Colonic mucosa (tissue), 4 donors: ENCODE results near the gene MEIS2. TPM values are rescaled to one million over a fixed set of nuclear protein-coding genes. Genes with fewer than 3 reads are reported as not detected.

ENCODE experiments used
- DNase-seq: peaks from one replicate; pipeline ENCODE4 v3.0.0-alpha.2; 2020
- H3K27ac ChIP-seq: fragments of 200-600 bp; one replicate; pipeline ENCODE4 v1.8.0; 2021
- H3K27me3 ChIP-seq: fragments of 200-600 bp; one replicate; pipeline ENCODE4 v1.8.0; 2021
- H3K36me3 ChIP-seq: fragments of 200-600 bp; one replicate; pipeline ENCODE4 v1.8.0; 2021
- H3K4me1 ChIP-seq: fragments of 200-600 bp; one replicate; pipeline ENCODE4 v1.8.0; 2021; ENCODE audit warnings: mild to moderate bottlenecking
- H3K4me3 ChIP-seq: fragments of 200-600 bp; one replicate; pipeline ENCODE4 v1.8.0; 2021
- H3K9ac ChIP-seq, 2 donors: one replicate each; pipeline ENCODE4 v1.7.0; 2013; ENCODE audit warnings: control low read depth in 2 of 2, low read depth in 2 of 2, low read length in 2 of 2
- H3K9me3 ChIP-seq: fragments of 200-600 bp; one replicate; pipeline ENCODE4 v1.8.0; 2021
- CTCF ChIP-seq: fragments of 200-600 bp; IDR thresholded peaks from one replicate; pipeline ENCODE4 v1.8.0; 2022; ENCODE audit warnings: antibody characterized with exemption, mild to moderate bottlenecking
- intact Hi-C: fragments of 100-400 bp; cut with DNase I; formaldehyde crosslinking; loops from one replicate; pipeline ENCODE4 v1.14.1; 2022
- total RNA-seq, 2 donors: library from RNA; stranded (reverse); fragmentation: NEBNext Ultra II Directional in 1 of 2; extraction: Animal tissue kit (Norgen Biotek cat#: 25700) in 1 of 2; gene quantifications; one replicate each; pipeline ENCODE4 v1.2.1, GENCODE V29; 2021
- donor health status: healthy.
- donor health status: DM: no; HTN: no; CAD: no.
- donor health status: DM: no; HTN: no; CAD: no.

The MEIS2 gene
- total RNA-seq, 2 donors from 2014 or later, result 1.7 to 7.6 TPM

DNA sequence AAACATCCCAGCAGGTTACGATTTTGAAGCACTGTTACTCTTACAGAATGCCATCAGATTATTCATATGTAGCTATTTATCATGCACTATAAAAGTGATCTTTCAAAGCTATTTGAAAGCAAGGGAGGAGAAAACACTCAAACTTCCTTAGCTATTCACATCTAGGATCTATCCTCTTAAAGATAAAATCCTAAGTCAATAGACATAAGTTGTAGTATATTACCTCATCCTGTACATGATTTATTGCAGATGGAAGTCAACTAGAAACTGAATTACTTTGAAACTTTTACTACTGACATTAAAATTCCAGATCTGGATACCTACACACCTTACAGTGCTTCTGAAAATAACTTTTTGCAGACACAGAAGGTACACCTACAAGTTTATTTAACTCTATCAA lies 197.2 kb downstream of the MEIS2 start:
- no peaks in the 10 kb centered on the region for H3K4me1 ChIP-seq
- no peak overlapping the region for H3K4me3 ChIP-seq
- H3K9ac ChIP-seq, result no peak overlapping the region
- DNase-seq, result no peak
- intact Hi-C loops, result no loop called here
- H3K9me3 ChIP-seq, result no peaks in the 10 kb centered on the region
- no peak overlapping the region for H3K27ac ChIP-seq
- no peak for TF ChIP-seq CTCF
- H3K27me3 ChIP-seq, result no peaks in the 10 kb centered on the region
- H3K36me3 ChIP-seq, result no peaks in the 10 kb centered on the region

DNA sequence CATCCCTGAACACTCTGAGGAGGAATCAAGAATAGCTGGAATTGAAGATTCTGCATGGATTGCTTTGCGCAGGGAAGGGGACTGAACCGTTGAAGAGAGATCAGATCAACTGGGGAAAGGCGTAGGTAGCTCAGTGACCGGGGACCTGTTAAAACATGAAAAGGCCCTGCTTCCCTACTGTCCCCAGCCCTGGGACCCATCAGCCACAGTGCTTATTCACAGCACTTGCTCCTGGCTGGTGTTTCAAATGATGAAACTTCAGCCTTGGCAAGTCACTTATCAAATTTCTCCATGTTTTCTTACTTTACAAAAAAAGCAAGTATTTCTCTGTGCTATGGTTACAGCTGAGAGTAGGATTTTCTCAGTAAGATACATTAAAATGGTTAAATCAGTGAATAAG lies 199.3 kb downstream of the MEIS2 start:
- no peaks in the 10 kb centered on the region for H3K4me1 ChIP-seq
- H3K9ac ChIP-seq, result no peak overlapping the region
- H3K27me3 ChIP-seq, result no peaks in the 10 kb centered on the region
- H3K4me3 ChIP-seq, result no peak overlapping the region
- no peak for TF ChIP-seq CTCF
- no peaks in the 10 kb centered on the region for H3K9me3 ChIP-seq
- DNase-seq, result no peak
- intact Hi-C loops, result no loop called here
- H3K27ac ChIP-seq, result no peak overlapping the region
- no peaks in the 10 kb centered on the region for H3K36me3 ChIP-seq

GRCh38 chr15:36899696-36900095 lies 200.7 kb downstream of the MEIS2 start:
- Histone ChIP-seq H3K9ac (no peak overlapping the region), H3K9me3 (no peaks in the 10 kb centered on the region), H3K27me3 (no peaks in the 10 kb centered on the region), H3K4me1 (no peaks in the 10 kb centered on the region), H3K27ac (no peak overlapping the region), H3K4me3 (no peak overlapping the region), H3K36me3 (no peaks in the 10 kb centered on the region)
- intact Hi-C loops, result no loop called here
- no peak for DNase-seq
- no peak for TF ChIP-seq CTCF

- H3K4me3 ChIP-seq, result no peak overlapping the region
Observed at GRCh38 chr15:36898536-36899126, 201.7 kb downstream of the MEIS2 start.

DNA sequence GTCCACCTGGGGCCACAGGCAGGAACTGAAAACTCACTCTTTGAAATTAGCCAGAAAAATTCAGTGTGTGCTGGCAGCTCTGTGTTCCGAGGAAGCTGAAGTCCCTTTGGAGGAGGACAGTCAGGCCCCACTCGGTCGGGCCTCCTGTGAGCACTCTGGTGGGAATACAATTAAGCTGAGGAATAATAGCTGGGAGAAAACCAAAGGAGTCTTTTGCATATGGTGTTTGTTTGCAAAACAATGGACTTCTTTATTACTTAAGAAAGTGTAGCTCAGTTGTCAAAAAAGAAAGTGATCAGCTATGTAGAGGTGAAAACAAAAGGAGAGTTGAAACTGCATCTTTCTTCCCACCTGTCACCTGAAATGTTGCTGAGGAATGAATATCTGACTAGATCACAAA lies 202.5 kb downstream of the MEIS2 start:
- no peaks in the 10 kb centered on the region for H3K36me3 ChIP-seq
- no peak overlapping the region for H3K9ac ChIP-seq
- H3K27me3 ChIP-seq, result no peaks in the 10 kb centered on the region
- no peak for TF ChIP-seq CTCF
- H3K27ac ChIP-seq, result no peak overlapping the region
- intact Hi-C loops, result no loop called here
- DNase-seq, result no peak
- H3K4me3 ChIP-seq, result no peak overlapping the region
- H3K4me1 ChIP-seq, result no peaks in the 10 kb centered on the region
- H3K9me3 ChIP-seq, result no peaks in the 10 kb centered on the region

More at GRCh38 chr15:36898536-36899126, 201.7 kb downstream of the MEIS2 start:
- H3K27ac ChIP-seq, result no peak overlapping the region
- TF ChIP-seq CTCF, result no peak
- no peaks in the 10 kb centered on the region for H3K4me1 ChIP-seq
- H3K9ac ChIP-seq, result no peak overlapping the region
- no peaks in the 10 kb centered on the region for H3K27me3 ChIP-seq
- DNase-seq, result no peak
- intact Hi-C loops, result no loop called here
- H3K36me3 ChIP-seq, result no peaks in the 10 kb centered on the region
- no peaks in the 10 kb centered on the region for H3K9me3 ChIP-seq
